MCF 10A (cell line): ENCODE data around the gene AP2M1. TPM values are rescaled to one million over a fixed set of nuclear protein-coding genes. Genes with fewer than 3 reads are reported as not detected.
A peak's percentile ranks its signal among the peaks of the same experiment; 100 is the strongest.

ENCODE experiments used
- BruUV-seq: library from RNA; stranded (reverse); fragments of 400-500 nt; replicated peaks from 2 replicates; lab custom pipeline; 2021; lab: Mats Ljungman, UMichigan
- CTCF ChIA-PET: fragments of 300-600 bp; sonication (Branson Sonifier 250); formaldehyde crosslinking; extraction: SDS; loops from one replicate; lab custom pipeline; 2021; ENCODE audit warnings: antibody characterized with exemption, inconsistent platforms; lab: Yijun Ruan, JAX
- POLR2A ChIA-PET: fragments of 300-600, 350-650 bp; sonication (Branson Sonifier 250); formaldehyde crosslinking; extraction: SDS; loops from one replicate; lab custom pipeline; 2020; ENCODE audit warnings: antibody characterized with exemption, inconsistent platforms; lab: Yijun Ruan, JAX
- DNase-seq: peaks from one replicate; pipeline ENCODE4 v3.0.0-alpha.2; 2018; ENCODE audit not compliant: unreplicated experiment
- H3K27ac Mint-ChIP-seq: one replicate; pipeline ENCODE4 v1.8.0; 2022; ENCODE audit warnings: mild to moderate bottlenecking, low read depth, mixed read lengths; ENCODE audit not compliant: unreplicated experiment
- H3K27me3 Mint-ChIP-seq: one replicate; pipeline ENCODE4 v1.8.0; 2022; ENCODE audit warnings: mixed read lengths; ENCODE audit not compliant: insufficient read depth, unreplicated experiment
- H3K36me3 Mint-ChIP-seq: one replicate; pipeline ENCODE4 v1.8.0; 2022; ENCODE audit warnings: mild to moderate bottlenecking, moderate library complexity, mixed read lengths; ENCODE audit not compliant: insufficient read depth, unreplicated experiment
- H3K4me1 Mint-ChIP-seq: one replicate; pipeline ENCODE4 v1.8.0; 2022; ENCODE audit warnings: mixed read lengths; ENCODE audit not compliant: insufficient read depth, unreplicated experiment
- H3K4me3 Mint-ChIP-seq: one replicate; pipeline ENCODE4 v1.8.0; 2022; ENCODE audit warnings: mild to moderate bottlenecking, moderate library complexity, mixed read lengths; ENCODE audit not compliant: unreplicated experiment
- H3K9me3 Mint-ChIP-seq: one replicate; pipeline ENCODE4 v1.8.0; 2022; ENCODE audit warnings: mixed read lengths; ENCODE audit not compliant: unreplicated experiment
- intact Hi-C: fragments of 100-400 bp; cut with micrococcal nuclease; formaldehyde crosslinking; loops from 2 replicates; pipeline ENCODE4 v1.14.1; 2022
- total RNA-seq: library from RNA; stranded (reverse); gene quantifications from 2 replicates; pipeline ENCODE4 v1.2.3, GENCODE V29; 2022
- TF ChIP-seq, protein P1 (sequence below): fragments of 200-600 bp; IDR thresholded peaks from one replicate; pipeline ENCODE4 v1.8.0; 2022; ENCODE audit warnings: antibody characterized with exemption, mild to moderate bottlenecking; ENCODE audit not compliant: unreplicated experiment

Gene AP2M1
- total RNA-seq, 1 experiment from 2014 or later = 301 TPM

GRCh38 chr3:184230081-184230602 lies 55.5 kb downstream of the AP2M1 start:
- Mint-ChIP-seq H3K4me3 (peak overlapping the region; percentile 58), H3K9me3 (no peaks in the 10 kb centered on the region), H3K4me1 (peaks cover 12% of the 10 kb centered on the region), H3K27ac (no peak overlapping the region), H3K36me3 (no peaks in the 10 kb centered on the region), H3K27me3 (peaks cover 52% of the 10 kb centered on the region)
- no peak for DNase-seq
- CTCF ChIA-PET = interaction anchor here (0.6 to 1.2 kb wide), 3 partner anchors 11 to 60 kb away, joined by 3 to 4 read pairs (median 3); no protein-coding TSS in a partner anchor
- POLR2A ChIA-PET = interaction anchor here (1.0 to 1.3 kb wide), 3 partner anchors 14 to 212 kb away, joined by 3 to 5 read pairs (median 3); no protein-coding TSS in a partner anchor
- intact Hi-C loops = no loop called here
- no TSS peak for BruUV-seq
- TF ChIP-seq, protein P1, sequence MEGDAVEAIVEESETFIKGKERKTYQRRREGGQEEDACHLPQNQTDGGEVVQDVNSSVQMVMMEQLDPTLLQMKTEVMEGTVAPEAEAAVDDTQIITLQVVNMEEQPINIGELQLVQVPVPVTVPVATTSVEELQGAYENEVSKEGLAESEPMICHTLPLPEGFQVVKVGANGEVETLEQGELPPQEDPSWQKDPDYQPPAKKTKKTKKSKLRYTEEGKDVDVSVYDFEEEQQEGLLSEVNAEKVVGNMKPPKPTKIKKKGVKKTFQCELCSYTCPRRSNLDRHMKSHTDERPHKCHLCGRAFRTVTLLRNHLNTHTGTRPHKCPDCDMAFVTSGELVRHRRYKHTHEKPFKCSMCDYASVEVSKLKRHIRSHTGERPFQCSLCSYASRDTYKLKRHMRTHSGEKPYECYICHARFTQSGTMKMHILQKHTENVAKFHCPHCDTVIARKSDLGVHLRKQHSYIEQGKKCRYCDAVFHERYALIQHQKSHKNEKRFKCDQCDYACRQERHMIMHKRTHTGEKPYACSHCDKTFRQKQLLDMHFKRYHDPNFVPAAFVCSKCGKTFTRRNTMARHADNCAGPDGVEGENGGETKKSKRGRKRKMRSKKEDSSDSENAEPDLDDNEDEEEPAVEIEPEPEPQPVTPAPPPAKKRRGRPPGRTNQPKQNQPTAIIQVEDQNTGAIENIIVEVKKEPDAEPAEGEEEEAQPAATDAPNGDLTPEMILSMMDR = no peak

DNA sequence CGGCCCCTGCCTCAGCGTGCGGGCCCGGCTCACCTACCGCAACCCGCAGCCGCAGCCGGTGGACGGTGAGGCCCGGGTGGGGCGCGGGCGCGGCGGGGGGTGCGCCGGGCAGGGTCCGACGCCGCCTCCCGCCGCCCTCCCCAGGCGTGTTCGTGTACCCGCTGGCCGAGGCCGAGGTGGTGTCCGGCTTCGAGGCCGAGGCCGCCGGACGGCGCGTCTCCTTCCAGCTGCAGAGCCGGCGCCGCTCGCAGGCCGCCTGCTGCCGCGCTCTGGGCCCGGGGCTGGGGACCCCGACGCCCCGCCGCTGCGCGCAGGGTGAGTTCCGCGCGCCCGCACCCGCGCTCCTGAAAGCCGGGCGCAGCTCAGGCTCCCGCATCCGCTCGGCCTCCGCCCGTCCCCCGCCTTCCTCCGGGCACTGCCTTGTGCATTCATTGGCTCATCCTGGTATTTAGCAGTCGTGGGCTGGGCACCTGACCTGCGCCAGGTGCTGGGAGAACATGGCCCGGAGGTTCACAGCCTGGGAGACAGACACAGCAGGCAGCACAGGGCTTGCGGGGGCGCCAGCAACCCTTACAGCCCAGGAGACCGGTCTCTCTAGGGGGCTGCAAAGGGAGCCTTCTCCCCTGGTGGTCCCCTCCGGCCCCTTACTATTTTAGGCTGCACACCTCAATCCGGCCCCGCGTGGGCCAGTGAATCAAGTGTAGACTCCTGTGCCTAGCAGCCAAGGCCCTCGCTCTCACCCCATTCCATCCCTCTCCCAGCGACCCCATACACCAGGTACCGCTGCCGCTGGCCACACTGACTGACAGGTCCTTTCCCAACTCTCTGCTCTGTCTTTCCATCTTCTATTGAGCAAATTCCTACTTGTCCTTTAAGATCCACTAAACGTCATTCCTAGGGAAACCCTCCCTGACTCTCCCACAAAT lies 56.2 kb downstream of the AP2M1 start:
- Mint-ChIP-seq H3K36me3 (no peaks in the 10 kb centered on the region), H3K4me1 (peaks cover 12% of the 10 kb centered on the region), H3K9me3 (no peaks in the 10 kb centered on the region), H3K4me3 (peak overlapping the region; percentile 11), H3K27me3 (peaks cover 45% of the 10 kb centered on the region), H3K27ac (no peak overlapping the region)
- ChIA-PET POLR2A (interaction anchor here (0.6 to 1.8 kb wide), 5 partner anchors 10 to 213 kb away, joined by 3 to 6 read pairs (median 3); no protein-coding TSS in a partner anchor), CTCF (interaction anchor here (1.0 to 1.2 kb wide), 3 partner anchors 10 to 335 kb away, joined by 3 to 4 read pairs (median 3); no protein-coding TSS in a partner anchor)
- TF ChIP-seq, protein P1 = no peak
- BruUV-seq = no TSS peak
- intact Hi-C loops = no loop called here
- DNase-seq = peak; percentile 55

DNA sequence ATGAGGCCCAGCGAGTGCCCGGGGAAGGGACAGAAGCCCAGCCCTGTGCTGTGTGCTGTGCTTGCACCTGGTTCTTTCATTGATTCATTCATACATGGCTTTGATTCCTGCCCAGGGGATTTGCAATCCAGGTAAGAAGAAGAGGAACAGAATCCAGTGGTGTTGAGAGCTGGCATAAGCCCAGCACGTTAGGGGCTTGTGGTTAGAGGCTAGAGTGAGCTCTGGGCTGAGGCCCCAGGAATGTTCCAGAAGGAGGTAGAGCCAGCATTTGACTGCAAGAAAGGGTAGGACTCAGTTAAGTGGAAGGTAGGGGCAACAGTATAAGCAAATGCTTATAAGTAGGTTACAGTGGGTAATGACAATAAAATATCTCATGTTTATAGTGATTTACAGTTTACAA lies 57.0 kb downstream of the AP2M1 start:
- peaks cover 38% of the 10 kb centered on the region for H3K27me3 Mint-ChIP-seq
- ChIA-PET CTCF (interaction anchor here (1.0 to 2.3 kb wide), 3 partner anchors 15 to 336 kb away, joined by 3 to 7 read pairs (median 4); partner anchors contain the start of gene EEF1AKMT4), POLR2A (interaction anchor here (0.6 to 1.8 kb wide), 2 partner anchors 9 to 17 kb away, joined by 3 to 6 read pairs; no protein-coding TSS in a partner anchor)
- no peak for DNase-seq
- no peak overlapping the region for H3K27ac Mint-ChIP-seq
- H3K36me3 Mint-ChIP-seq = no peaks in the 10 kb centered on the region
- peaks cover 12% of the 10 kb centered on the region for H3K4me1 Mint-ChIP-seq
- BruUV-seq = no TSS peak
- intact Hi-C loops = no loop called here
- peak overlapping the region; percentile 11 for H3K4me3 Mint-ChIP-seq
- H3K9me3 Mint-ChIP-seq = no peaks in the 10 kb centered on the region
- TF ChIP-seq, protein P1 = no peak
